Measurements from ENCODE around the gene MYOM3. TPM values are rescaled to one million over a fixed set of nuclear protein-coding genes. Genes with fewer than 3 reads are reported as not detected.

Gene MYOM3
- polyA plus RNA-seq, 1 donor (not counting 4 experiments of a cell fraction or from before 2014, with no cell fraction given): 0.49 TPM

DNA sequence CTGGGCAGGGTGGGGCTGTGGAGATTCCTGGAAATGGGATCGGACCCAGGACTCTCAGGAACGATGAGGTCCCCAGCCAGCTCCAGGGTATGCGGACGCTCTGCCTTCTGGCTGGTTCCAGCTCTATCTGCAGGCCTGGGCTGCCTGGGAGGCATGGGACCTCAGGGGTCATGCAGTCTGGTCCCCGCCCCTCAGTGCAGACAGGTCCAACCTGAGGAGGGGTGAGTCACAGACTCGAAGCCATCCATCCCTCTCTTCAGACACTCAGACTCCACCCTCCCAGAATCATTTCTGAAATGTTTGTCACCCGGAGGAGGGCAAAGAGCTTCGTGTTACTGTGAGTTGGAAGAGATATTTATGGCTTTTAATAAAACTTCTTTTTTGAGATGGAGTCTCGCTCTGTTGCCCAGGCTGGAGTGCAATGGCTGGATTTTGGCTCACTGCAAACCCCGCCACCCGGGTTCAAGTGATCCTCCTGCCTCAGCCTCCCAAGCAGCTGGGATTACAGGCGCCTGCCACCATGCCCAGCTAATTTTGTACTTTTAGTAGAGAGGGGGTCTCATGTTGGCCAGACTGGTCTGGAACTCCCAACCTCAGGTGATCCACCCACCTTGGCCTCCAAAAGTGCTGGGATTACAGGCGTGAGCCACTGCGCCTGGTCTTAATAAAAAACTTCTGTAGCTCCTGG is 5.9 kb upstream of the MYOM3 start:
- FAIRE-seq: peak; percentile 70
- dilution Hi-C loops (cut with MboI; ENCODE audit: extremely low pct_ligation_motif_present, low sequenced_read_pairs): no loop called here

DNA sequence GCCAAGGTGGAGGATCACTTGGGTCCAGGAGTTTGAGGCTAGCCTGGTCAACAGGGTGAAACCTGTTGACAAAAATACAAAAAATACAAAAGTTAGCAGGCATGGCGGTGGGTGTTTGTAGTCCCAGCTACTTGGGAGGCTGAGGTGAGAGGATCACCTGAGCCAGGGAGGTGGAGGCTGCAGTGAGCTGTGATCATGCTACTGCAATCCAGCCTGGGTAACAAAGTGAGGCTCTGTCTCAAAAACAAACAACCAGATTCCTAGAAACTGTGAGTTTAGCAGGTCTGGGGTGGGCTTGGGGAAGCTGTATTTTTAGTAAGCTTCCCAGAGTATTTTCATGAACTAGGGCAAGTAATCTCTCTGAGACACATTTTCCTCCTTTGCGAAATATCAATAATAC is 5.2 kb upstream of the MYOM3 start:
- Histone ChIP-seq H3K4me1 (ENCODE audit: control insufficient read depth, extremely low read depth, insufficient read depth, low read length) (peaks cover 39% of the 10 kb centered on the region), H3K9me3 (ENCODE audit: control insufficient read depth, low read depth, low read length) (no peaks in the 10 kb centered on the region), H3K79me2 (ENCODE audit: control insufficient read depth, insufficient read depth, low read length) (no peaks in the 10 kb centered on the region), H3K27me3 (ENCODE audit: control insufficient read depth, extremely low read depth, insufficient read depth, low read length) (no peaks in the 10 kb centered on the region), H3K27ac (ENCODE audit: control insufficient read depth, insufficient read depth, low read length) (no peak overlapping the region), H3K4me2 (ENCODE audit: control insufficient read depth, extremely low read depth, insufficient read depth, low read depth, low read length) (peak overlapping the region; percentile 15), H3K4me3 (ENCODE audit: control insufficient read depth in 2 of 3, extremely low read depth in 1 of 3, insufficient read depth in 2 of 3, low read depth in 1 of 3, low read length in 3 of 3) (no peak overlapping the region), H2AFZ (ENCODE audit: control insufficient read depth, low read length) (no peak overlapping the region), H3K36me3 (ENCODE audit: control insufficient read depth in 2 of 2, extremely low read depth in 1 of 2, insufficient read depth in 2 of 2, low read length in 2 of 2) (no peaks in the 10 kb centered on the region), H3K9ac (ENCODE audit: control insufficient read depth, extremely low read depth, insufficient read depth, low read length) (no peak overlapping the region), H4K20me1 (ENCODE audit: control insufficient read depth, extremely low read depth, insufficient read depth, low read length) (no peaks in the 10 kb centered on the region), H3K9me1 (ENCODE audit: control insufficient read depth, extremely low read depth, insufficient read depth, low read length) (no peaks in the 10 kb centered on the region)
- FAIRE-seq (no peak), DNase-seq (ENCODE audit: low read depth, low spot score) (no peak)
- TF ChIP-seq, protein P1, sequence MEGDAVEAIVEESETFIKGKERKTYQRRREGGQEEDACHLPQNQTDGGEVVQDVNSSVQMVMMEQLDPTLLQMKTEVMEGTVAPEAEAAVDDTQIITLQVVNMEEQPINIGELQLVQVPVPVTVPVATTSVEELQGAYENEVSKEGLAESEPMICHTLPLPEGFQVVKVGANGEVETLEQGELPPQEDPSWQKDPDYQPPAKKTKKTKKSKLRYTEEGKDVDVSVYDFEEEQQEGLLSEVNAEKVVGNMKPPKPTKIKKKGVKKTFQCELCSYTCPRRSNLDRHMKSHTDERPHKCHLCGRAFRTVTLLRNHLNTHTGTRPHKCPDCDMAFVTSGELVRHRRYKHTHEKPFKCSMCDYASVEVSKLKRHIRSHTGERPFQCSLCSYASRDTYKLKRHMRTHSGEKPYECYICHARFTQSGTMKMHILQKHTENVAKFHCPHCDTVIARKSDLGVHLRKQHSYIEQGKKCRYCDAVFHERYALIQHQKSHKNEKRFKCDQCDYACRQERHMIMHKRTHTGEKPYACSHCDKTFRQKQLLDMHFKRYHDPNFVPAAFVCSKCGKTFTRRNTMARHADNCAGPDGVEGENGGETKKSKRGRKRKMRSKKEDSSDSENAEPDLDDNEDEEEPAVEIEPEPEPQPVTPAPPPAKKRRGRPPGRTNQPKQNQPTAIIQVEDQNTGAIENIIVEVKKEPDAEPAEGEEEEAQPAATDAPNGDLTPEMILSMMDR (optimal IDR thresholded peaks at IDR 0.05 in 1 of 3, IDR thresholded peaks at IDR 0.05 in 1 of 3, conservative IDR thresholded peaks at IDR 0.05 in 1 of 3; ENCODE audit: extremely low read depth in 1 of 3, insufficient read depth in 2 of 3, low read length in 3 of 3): no peak
- no peak for TF ChIP-seq EZH2 (IDR thresholded peaks at IDR 0.05; ENCODE audit: low read length)
- dilution Hi-C loops (cut with MboI; ENCODE audit: extremely low pct_ligation_motif_present, low sequenced_read_pairs): no loop called here

More for the DNA sequence above, 5.9 kb upstream of the MYOM3 start:
- Histone ChIP-seq H3K27me3 (ENCODE audit: control insufficient read depth, extremely low read depth, insufficient read depth, low read length) (no peaks in the 10 kb centered on the region), H3K36me3 (ENCODE audit: control insufficient read depth in 2 of 2, extremely low read depth in 1 of 2, insufficient read depth in 2 of 2, low read length in 2 of 2) (no peaks in the 10 kb centered on the region), H3K9me1 (ENCODE audit: control insufficient read depth, extremely low read depth, insufficient read depth, low read length) (no peaks in the 10 kb centered on the region), H3K4me1 (ENCODE audit: control insufficient read depth, extremely low read depth, insufficient read depth, low read length) (peaks cover 35% of the 10 kb centered on the region), H3K4me2 (ENCODE audit: control insufficient read depth, extremely low read depth, insufficient read depth, low read depth, low read length) (peak overlapping the region; percentile 15), H3K79me2 (ENCODE audit: control insufficient read depth, insufficient read depth, low read length) (no peaks in the 10 kb centered on the region), H4K20me1 (ENCODE audit: control insufficient read depth, extremely low read depth, insufficient read depth, low read length) (no peaks in the 10 kb centered on the region), H2AFZ (ENCODE audit: control insufficient read depth, low read length) (no peak overlapping the region), H3K4me3 (ENCODE audit: control insufficient read depth in 2 of 3, extremely low read depth in 1 of 3, insufficient read depth in 2 of 3, low read depth in 1 of 3, low read length in 3 of 3) (no peak overlapping the region), H3K27ac (ENCODE audit: control insufficient read depth, insufficient read depth, low read length) (no peak overlapping the region), H3K9me3 (ENCODE audit: control insufficient read depth, low read depth, low read length) (no peaks in the 10 kb centered on the region), H3K9ac (ENCODE audit: control insufficient read depth, extremely low read depth, insufficient read depth, low read length) (no peak overlapping the region)
- TF ChIP-seq, protein P1 (optimal IDR thresholded peaks at IDR 0.05 in 1 of 3, IDR thresholded peaks at IDR 0.05 in 1 of 3, conservative IDR thresholded peaks at IDR 0.05 in 1 of 3; ENCODE audit: extremely low read depth in 1 of 3, insufficient read depth in 2 of 3, low read length in 3 of 3): no peak
- TF ChIP-seq EZH2 (IDR thresholded peaks at IDR 0.05; ENCODE audit: low read length): no peak
- no peak for DNase-seq (ENCODE audit: low read depth, low spot score)
